ENCODE results near the gene SELENON. TPM values are rescaled to one million over a fixed set of nuclear protein-coding genes. Genes with fewer than 3 reads are reported as not detected.

SELENON gene
- total and polyA plus RNA-seq, 2 of the 8 experiments (the other 6 are each of a cell fraction or from before 2014, with no cell fraction given) = 43.0 to 77.6 TPM

DNA sequence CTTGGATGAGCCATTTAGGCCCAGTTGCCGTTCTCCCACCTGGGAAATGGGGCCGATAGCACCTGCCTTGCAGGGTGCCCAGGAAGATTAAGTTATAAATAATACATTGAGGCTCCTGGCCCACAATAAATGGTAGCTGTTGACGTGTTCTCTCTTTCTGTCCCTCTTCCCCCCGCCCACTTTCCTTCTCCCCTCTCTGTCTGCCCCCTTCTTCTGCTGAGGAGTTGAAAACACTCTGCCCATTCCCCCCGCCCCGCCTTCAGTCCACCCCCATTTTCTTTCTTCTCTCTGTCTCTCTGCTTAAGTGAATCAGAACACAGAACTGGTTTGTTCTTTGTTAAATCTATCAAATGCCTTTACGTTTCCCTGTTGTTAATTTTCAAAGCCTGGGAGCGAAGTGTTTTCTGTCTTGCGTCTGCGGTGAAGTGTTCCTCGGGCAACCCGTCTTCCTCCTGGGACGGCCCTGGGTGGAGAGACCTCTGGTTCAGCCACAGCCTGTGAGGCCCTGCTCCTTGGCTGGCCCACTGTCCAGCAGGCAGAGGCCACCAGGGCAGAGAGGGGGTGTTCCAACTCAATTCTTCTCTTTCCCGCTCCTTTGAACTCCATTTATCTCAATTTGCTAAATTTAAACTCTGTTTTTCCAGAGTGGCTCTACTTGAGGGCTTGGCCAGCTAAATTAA is 29.3 kb upstream of the SELENON start:
- H3K27me3 ChIP-seq (replicated peaks in 1 of 4; ENCODE audit: control insufficient read depth in 3 of 4, extremely low read depth in 1 of 4, insufficient read depth in 3 of 4, low read length in 3 of 4) = no peaks in the 10 kb centered on the region
- no peak overlapping the region for H2BK20ac ChIP-seq (ENCODE audit: low read length)
- H3K27ac ChIP-seq (ENCODE audit: low read depth, low read length) = no peak overlapping the region
- no peak overlapping the region; the same call in 1 of the 2 replicates for H2AK5ac ChIP-seq (ENCODE audit: low read depth, low read length)
- CTCF ChIA-PET (ENCODE audit: partially characterized antibody) = interaction anchor here (1.0 to 2.4 kb wide), 6 partner anchors 11 to 198 kb away, joined by 3 to 13 read pairs (median 4); no protein-coding TSS in a partner anchor
- DNase-seq (ENCODE audit: low read depth in 1 of 2, low spot score in 2 of 2) = no peak
- H2BK12ac ChIP-seq (ENCODE audit: low read depth, low read length) = no peak overlapping the region
- FAIRE-seq = no peak
- no peak overlapping the region for H2AFZ ChIP-seq (ENCODE audit: low read length)
- no peak overlapping the region for H3K4me3 ChIP-seq (ENCODE audit: extremely low read depth in 1 of 4, insufficient read depth in 2 of 4, low read depth in 3 of 4, low read length in 4 of 4)
- H3K18ac ChIP-seq (ENCODE audit: extremely low read depth, low read length) = no peak overlapping the region; the same call in 1 of the 2 replicates
- no peaks in the 10 kb centered on the region for H3K79me1 ChIP-seq (ENCODE audit: low read depth, low read length)
- H4K91ac ChIP-seq (replicated peaks; ENCODE audit: insufficient read length, low read length) = no peak overlapping the region
- peak overlapping the region; percentile 55 for H3K23ac ChIP-seq (ENCODE audit: insufficient read length)
- no peak overlapping the region for H3K4me2 ChIP-seq (ENCODE audit: insufficient read depth in 1 of 2, low read depth in 2 of 2, low read length in 2 of 2)
- H3K79me2 ChIP-seq (ENCODE audit: control insufficient read depth in 1 of 2, insufficient read depth in 2 of 2, low read length in 2 of 2) = no peaks in the 10 kb centered on the region
- peaks cover 0 to 9% of the 10 kb centered on the region in 2 experiments for H4K20me1 ChIP-seq (replicated peaks in 1 of 2; ENCODE audit: control insufficient read depth in 1 of 2, insufficient read depth in 2 of 2, low read length in 2 of 2)
- H3K9ac ChIP-seq (replicated peaks in 1 of 4; ENCODE audit: extremely low read depth in 1 of 4, low read depth in 3 of 4, low read length in 3 of 4) = no peak overlapping the region
- no peaks in the 10 kb centered on the region for H3K36me3 ChIP-seq (ENCODE audit: control insufficient read depth in 2 of 4, insufficient read depth in 4 of 4, low read length in 3 of 4)
- no peak overlapping the region for H3K56ac ChIP-seq (replicated peaks; ENCODE audit: insufficient read length, low read depth, low read length)
- no peak overlapping the region for H4K5ac ChIP-seq (ENCODE audit: insufficient read length, low read depth, low read length)
- H3K23me2 ChIP-seq (ENCODE audit: low read depth, low read length) = peaks cover 23% of the 10 kb centered on the region; the same call in 1 of the 2 replicates
- WGBS, 2 experiments (ENCODE audit: extremely low coverage in 1 of 2, insufficient coverage in 1 of 2, insufficient read length in 1 of 2, insufficient replicate concordance in 2 of 2, low coverage in 1 of 2, low lambda C conversion rate in 2 of 2, missing lambda C conversion rate in 1 of 2) = 93% methylated on average over 13 of the region's 14 CpGs; no CpG with 5 or more reads in 1 of the 2 experiments
- H2BK15ac ChIP-seq (ENCODE audit: low read length) = no peak overlapping the region
- H4K8ac ChIP-seq (ENCODE audit: extremely low read depth, insufficient read depth, low read length) = no peak overlapping the region
- peaks cover 0 to 9% (median 4%) of the 10 kb centered on the region in 4 experiments; a peak in 5 of 7 replicates for H3K4me1 ChIP-seq (replicated peaks in 1 of 4; ENCODE audit: control insufficient read depth in 3 of 4, insufficient read depth in 4 of 4, low read length in 3 of 4)
- H2BK120ac ChIP-seq (replicated peaks; ENCODE audit: low read depth, low read length) = no peak overlapping the region
- H2BK5ac ChIP-seq (ENCODE audit: low read depth, low read length) = no peak overlapping the region
- no peak overlapping the region for H3K14ac ChIP-seq (ENCODE audit: insufficient read length)
- H3K4ac ChIP-seq (replicated peaks; ENCODE audit: insufficient read length, low read depth, low read length) = no peak overlapping the region
- POLR2A ChIA-PET (ENCODE audit: partially characterized antibody) = no interaction called here
- H3K9me3 ChIP-seq (ENCODE audit: insufficient read depth in 2 of 2, low read depth in 1 of 2, low read length in 1 of 2) = no peaks in the 10 kb centered on the region
- no peak for TF ChIP-seq NANOG (IDR thresholded peaks at IDR 0.05; ENCODE audit: insufficient read depth, low read depth, low read length, poor library complexity, severe bottlenecking)
- TF ChIP-seq TBP (IDR thresholded peaks at IDR 0.05; ENCODE audit: low read depth, low read length) = no peak
- no peak for TF ChIP-seq RBBP5 (IDR thresholded peaks at IDR 0.05; ENCODE audit: borderline replicate concordance, low read depth, low read length)
- no peak for TF ChIP-seq RNF2 (IDR thresholded peaks at IDR 0.05; ENCODE audit: borderline replicate concordance, low read depth, low read length, missing control alignments, poor library complexity, severe bottlenecking)
- no peak for TF ChIP-seq SP4 (IDR thresholded peaks at IDR 0.05; ENCODE audit: low read length)
- TF ChIP-seq, protein P1, sequence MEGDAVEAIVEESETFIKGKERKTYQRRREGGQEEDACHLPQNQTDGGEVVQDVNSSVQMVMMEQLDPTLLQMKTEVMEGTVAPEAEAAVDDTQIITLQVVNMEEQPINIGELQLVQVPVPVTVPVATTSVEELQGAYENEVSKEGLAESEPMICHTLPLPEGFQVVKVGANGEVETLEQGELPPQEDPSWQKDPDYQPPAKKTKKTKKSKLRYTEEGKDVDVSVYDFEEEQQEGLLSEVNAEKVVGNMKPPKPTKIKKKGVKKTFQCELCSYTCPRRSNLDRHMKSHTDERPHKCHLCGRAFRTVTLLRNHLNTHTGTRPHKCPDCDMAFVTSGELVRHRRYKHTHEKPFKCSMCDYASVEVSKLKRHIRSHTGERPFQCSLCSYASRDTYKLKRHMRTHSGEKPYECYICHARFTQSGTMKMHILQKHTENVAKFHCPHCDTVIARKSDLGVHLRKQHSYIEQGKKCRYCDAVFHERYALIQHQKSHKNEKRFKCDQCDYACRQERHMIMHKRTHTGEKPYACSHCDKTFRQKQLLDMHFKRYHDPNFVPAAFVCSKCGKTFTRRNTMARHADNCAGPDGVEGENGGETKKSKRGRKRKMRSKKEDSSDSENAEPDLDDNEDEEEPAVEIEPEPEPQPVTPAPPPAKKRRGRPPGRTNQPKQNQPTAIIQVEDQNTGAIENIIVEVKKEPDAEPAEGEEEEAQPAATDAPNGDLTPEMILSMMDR (IDR thresholded peaks at IDR 0.05; ENCODE audit: control extremely low read depth in 1 of 3, insufficient read depth in 1 of 3, low read depth in 1 of 3, low read length in 3 of 3) = no peak
- TF ChIP-seq CREB1 (IDR thresholded peaks at IDR 0.05) = no peak
- TF ChIP-seq, protein P2, sequence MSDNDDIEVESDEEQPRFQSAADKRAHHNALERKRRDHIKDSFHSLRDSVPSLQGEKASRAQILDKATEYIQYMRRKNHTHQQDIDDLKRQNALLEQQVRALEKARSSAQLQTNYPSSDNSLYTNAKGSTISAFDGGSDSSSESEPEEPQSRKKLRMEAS (IDR thresholded peaks at IDR 0.05) = no peak
- TF ChIP-seq CHD1 (IDR thresholded peaks at IDR 0.05; ENCODE audit: low read depth, low read length) = no peak
- TF ChIP-seq HDAC6 (IDR thresholded peaks at IDR 0.05; ENCODE audit: low read depth, low read length) = no peak

Measured in H1 (cell line).